HG03103 (cell line): ENCODE results near the gene VWA5B2.

Source experiments
- ATAC-seq: cut with Tn5 transposase; IDR thresholded peaks from one replicate; pipeline ENCODE4 v1.9.1; 2021; ENCODE audit warnings: low read depth; ENCODE audit not compliant: unreplicated experiment

VWA5B2 gene

DNA sequence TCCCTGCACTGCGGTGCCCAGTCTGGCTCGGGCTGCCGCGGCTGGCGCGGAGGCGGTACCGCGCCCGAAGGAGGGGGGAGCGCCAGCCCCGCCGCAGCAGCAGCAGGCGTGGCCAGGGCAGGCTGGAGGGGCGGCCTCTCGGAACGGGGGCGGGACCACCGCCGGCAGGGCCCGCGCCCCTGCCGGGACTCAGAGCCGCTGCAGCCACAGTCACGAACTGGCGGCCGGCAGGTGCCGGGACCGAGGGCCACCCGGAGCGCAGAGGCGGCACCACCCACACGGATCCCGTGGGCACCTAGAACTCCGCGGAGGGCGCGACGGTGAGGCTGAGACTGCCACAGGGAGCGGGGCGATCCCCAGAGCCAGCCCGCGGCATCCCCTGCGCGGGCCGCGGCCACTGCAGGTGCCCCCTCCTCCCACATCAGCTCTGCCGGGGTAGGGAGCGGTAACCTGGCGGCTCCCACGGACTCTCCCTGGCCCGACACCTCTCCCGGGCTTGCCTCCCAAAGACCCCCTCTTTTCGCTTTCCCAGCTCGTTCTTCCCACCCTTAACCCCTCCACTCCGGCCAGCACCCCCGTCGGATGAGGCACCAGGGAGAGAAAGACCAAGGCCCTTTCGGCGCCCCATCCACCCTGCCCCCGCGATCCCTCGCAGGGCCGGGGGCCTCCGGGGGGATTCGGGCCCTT, at the start of gene VWA5B2:
TSS of gene VWA5B2 (plus strand) at position 192 of the 687 bp plus-strand sequence. CDS start 944 bp downstream, outside the sequence.
- peak; percentile 56 for ATAC-seq

DNA sequence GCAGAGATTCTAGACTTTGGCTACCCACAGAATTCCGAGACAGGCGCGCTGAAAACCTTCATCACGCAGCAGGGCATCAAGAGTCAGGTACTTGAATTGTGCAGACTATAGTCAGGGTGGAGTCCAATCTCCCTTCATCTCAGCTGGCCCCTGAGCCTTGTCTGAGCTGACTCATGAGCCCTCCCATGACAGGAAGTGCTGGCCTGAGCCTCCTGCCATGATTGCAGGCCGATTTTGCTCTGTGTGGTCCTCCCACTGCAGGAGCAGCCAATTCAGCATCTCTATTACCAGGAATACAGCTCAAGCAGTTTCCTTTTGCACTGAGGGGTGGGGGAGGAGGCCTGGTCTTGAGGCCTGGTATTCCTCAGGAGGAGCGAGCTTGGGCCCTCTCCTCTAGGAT, 49.2 kb upstream of the VWA5B2 start:
- no peak for ATAC-seq

DNA sequence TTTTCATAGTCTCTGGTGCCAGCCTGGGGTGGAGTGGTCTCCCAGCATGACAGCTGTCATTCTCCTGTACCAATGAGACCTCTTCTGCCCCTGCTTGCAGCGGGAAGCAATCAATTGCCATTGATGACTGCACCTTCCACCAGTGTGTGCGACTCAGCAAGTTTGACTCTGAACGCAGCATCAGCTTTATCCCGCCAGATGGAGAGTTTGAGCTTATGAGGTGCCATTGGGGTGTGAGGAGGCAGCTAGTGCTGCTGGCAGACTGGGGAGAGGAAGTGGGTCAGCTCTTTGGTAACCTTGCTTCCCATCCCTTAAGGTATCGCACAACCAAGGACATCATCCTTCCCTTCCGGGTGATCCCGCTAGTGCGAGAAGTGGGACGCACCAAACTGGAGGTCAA, 47.8 kb upstream of the VWA5B2 start:
- ATAC-seq, result no peak

DNA sequence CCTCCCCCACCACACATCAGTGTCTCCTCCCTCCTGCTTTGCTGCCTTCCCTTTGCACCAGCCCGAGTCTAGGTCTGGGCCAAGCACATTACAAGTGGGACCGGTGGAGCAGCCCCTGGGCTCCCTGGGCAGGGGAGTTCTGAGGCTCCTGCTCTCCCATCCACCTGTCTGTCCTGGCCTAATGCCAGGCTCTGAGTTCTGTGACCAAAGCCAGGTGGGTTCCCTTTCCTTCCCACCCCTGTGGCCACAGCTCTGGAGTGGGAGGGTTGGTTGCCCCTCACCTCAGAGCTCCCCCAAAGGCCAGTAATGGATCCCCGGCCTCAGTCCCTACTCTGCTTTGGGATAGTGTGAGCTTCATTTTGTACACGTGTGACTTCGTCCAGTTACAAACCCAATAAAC, 45.7 kb upstream of the VWA5B2 start:
- ATAC-seq, result no peak

DNA sequence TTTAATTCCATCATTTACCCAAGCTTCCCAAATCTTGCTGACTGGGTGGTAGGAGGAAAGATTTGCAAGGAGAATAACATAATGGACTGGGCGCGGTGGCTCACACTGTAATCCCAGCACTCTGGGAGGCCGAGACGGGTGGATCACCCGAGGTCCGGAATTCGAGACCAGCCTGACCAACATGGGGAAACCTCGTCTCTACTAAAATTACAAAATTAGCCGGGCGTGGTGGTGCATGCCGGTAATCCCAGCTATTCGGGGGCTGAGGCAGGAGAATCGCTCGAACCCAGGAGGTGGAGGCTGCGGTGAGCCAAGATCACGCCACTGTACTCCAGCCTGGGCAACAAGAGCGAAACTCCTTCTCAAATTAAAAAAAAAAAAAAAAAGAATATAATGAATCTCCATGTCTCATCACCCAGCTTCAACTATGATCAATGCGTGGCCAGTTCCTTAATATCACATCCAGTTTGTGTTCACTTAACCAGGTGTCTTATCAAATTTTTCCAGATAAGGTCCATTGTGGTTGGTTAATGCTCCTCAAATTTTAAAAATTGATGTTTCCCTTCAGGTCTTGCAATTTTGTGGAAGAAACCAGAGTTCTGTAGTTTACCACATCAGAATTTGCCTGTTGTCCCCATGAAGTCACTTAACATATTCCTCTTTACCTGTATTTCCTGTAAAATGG, 44.7 kb upstream of the VWA5B2 start:
- no peak for ATAC-seq

DNA sequence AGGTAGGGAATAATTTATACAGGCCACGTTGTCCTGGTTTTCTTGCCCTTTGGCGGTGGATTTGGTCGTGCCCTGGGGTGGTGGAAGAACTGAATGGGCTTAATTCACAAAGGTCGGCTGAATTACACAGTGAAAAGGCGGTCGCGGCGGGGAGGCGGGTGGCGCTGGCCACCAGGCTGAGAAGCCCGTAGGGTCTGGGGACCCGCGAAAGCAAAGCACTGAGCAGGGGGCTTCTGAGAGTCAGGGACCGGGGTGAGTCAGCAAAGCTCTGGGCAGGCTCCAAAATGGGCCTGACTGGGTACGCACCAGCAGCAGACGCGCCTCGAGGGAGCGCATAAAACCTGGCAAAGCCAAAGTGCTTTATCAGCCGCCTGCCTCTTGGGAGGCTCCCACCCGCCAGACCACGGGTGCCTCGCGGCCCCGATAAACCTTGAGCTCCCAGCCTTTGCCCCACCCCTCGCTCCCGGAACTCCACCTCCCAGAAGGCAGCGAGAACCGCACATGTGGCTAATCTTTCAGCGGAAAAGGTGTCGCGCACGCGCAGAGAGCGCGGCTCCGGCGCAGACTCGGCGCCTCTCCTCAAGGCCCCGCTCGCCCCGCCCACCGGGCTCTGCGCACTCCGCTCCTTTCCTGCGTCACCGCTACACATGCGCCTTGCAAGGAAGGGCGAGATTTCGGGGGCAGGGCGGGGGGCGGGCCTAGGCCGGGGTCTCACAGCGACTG, 43.8 kb upstream of the VWA5B2 start:
- ATAC-seq, result peak; percentile 93

DNA sequence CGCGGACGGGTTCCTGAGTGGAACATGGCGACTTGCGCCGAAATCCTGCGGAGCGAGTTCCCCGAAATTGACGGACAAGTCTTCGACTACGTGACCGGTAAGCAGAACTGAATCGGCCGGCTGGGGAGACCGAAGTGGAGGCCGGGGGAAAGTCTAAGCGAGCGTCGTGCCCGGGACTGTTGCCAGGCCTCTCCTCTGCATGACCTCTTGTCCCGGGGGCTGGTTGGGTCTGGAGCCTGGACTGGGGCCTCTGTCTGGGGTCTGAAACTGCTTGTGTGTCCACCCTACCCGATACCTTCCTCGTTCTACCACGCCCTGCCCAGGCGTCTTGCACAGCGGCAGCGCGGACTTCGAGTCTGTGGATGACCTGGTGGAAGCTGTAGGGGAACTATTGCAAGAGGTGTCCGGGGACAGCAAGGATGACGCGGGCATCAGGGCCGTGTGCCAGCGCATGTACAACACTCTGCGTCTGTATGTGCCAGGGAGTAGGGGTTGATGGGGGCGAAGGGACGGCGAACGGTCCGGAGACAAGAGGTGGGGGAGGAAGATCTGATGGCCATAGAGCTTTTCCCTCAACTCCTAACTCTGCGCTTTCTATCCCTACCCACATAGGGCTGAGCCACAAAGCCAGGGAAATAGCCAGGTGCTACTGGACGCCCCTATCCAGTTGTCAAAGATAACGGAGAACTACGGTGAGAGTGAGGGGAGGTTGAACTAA, 43.0 kb upstream of the VWA5B2 start, which contains the start of gene ABCF3:
TSS of gene ABCF3 (plus strand) at position 16 of the 718 bp plus-strand sequence. CDS start at position 25, 9 bp downstream.
- no peak for ATAC-seq

DNA sequence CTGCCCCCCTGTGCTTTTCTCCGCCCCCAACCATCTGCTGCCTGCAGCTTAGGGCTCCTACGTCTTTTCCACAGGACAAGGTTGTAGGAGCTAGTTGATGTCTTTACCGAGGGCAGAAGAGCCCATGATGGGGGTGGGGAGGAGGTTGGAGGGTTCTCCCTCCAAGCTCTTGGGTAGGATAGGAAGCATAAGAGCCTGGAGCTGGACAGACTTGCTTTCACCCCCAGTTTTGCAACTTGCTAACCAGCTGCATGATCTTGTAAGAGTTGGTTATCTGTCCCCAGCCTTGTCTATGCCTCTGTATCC, 42.5 kb upstream of the VWA5B2 start:
- ATAC-seq, result no peak

DNA sequence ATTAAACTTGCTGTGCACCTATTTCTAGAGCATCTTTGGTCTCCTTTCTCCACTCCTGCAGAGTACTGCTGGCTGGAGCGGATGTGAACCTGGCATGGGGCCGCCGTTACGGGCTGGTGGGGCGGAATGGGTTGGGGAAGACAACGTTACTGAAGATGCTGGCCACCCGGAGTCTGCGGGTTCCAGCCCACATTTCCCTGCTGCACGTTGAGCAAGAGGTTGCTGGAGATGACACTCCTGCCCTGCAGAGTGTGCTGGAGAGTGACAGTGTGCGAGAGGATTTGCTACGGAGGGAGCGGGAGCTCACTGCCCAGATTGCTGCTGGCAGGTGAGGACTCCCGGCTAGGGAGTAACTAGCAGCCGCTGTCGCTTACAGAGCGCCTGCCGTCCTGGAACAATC, 41.3 kb upstream of the VWA5B2 start:
- no peak for ATAC-seq

DNA sequence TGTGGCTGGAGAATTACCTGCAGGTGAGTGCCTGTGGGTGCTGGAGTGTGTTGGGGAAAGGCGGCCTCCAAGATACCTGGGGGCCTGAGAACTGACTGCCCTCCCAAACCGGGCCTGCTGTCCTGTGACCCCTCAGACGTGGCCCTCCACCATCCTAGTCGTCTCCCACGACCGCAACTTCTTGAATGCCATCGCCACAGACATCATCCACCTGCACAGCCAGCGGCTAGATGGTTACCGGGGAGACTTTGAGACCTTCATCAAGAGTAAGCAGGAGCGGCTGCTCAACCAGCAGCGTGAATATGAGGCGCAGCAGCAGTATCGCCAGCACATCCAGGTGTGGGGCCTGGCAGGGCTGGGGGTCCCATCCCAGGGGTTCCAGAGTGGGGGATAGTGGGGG, 40.0 kb upstream of the VWA5B2 start:
- ATAC-seq, result no peak

DNA sequence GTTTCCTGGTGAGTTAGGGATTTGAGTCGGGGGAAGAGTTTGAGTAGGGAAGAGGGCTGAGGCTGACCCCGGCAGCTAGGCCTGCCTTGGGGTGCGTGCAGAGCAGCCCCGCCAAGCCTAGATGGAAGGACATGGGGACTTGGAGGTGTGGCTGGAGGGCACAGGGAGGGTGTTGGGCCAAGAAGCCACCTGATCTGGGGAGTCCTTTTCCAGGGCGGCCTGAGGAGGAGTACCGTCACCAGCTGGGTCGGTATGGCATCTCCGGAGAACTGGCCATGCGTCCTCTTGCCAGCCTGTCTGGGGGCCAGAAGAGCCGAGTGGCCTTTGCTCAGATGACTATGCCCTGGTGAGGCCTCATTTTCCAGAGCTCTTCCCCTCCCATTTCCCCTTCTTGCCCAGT, 36.5 kb upstream of the VWA5B2 start:
- ATAC-seq, result no peak

DNA sequence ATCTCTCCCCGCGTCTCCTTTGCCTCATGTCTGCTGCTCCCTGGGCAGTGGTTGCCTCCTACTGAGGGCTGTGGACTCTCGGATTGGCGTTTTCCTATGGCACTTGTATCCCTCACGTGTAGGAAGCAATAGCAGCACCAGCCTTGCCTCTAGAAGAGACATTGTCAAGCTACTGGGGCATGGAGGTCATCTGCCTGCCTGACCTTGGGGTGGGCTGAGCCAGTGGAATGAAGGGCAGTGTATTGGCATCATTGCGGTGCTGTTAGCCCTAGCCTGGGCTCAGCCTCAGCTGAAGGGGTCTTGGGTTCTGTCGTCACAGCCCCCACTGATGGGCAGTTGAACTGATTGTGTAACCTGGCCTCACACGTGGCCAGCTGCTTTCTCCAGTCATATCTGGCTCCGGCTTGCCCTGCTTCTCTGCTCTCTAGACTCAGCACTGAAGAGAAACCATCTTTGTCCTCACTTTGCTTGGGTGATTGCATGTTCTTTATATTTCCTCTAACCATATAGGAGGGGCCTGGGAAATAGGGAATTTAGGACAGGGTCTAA, 35.3 kb upstream of the VWA5B2 start:
- ATAC-seq, result no peak

DNA sequence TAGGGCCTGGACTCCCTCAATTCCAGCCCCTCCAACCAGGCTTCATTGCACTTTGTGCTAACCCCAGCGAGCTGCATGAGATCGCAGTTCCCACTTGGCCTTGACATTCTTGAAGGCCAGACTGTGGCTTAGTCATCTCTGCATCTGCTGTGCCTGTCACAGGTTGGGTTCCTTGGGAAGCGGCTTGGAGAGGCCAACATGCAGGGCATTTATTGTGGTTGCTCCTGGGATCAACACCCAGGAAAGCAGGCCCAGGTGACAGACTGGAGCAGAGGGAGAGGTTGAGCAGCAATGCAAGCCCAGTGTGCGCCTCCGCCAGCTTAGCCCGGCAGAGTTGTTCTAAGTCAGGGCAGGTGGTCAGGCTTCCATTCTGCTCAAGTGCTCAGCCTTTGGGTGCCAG, 32.8 kb upstream of the VWA5B2 start:
- no peak for ATAC-seq

DNA sequence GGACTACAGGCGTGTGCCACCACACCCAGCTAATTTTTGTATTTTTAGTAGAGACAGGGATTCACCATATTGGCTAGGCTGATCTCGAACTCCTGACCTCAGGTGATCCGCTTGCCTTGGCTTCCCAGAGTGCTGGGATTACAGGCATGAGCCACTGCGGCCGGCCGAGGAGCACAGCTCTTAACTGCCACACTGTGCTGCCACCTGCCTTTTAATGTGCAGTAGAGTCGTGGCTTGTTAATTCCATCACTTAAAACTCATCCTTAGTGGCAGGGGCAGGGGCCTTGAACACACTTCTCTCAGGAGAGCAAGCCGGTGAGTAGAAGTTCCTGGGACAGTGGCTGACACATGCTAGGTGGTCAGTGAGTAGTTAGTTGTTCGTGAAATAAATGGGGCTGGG, 30.9 kb upstream of the VWA5B2 start:
- ATAC-seq, result no peak

DNA sequence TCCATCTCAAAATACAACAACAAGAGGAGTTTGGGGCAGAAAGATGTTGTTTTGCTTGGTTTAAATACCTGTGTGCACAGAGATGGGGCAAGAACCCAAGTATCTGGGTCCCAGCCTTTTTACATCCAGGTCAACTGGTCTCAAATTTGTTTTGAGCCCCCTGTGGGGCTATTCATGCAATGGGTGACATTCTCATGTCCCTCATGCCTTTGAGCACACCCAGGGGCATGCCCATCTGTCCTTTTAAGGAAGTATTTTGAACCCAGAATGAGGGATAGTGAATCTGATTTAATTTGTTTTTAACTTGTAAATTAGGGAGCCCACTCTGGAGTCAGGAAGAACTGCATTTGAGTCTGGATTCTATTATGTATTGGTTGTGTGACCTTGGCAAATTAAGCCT, 28.6 kb upstream of the VWA5B2 start:
- ATAC-seq, result no peak

DNA sequence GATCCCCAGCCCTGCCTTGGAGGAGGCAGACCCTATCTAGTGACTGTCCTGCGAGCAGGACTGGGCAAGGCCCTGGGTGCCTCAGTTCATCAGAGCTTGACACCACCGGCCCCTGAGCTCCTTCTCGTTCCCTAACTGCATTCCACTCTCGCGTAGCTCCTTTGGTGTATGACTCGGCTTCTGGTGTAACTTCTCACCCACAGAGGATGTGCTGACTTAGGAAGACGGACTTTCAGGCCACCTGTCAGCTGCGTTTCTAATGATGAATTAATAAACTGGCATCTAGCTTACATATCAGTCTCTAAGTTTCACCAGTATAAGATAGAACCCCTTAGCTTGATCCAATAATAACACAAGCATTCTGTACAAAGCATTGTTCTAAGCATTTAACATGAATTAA, 25.9 kb upstream of the VWA5B2 start:
- no peak for ATAC-seq

DNA sequence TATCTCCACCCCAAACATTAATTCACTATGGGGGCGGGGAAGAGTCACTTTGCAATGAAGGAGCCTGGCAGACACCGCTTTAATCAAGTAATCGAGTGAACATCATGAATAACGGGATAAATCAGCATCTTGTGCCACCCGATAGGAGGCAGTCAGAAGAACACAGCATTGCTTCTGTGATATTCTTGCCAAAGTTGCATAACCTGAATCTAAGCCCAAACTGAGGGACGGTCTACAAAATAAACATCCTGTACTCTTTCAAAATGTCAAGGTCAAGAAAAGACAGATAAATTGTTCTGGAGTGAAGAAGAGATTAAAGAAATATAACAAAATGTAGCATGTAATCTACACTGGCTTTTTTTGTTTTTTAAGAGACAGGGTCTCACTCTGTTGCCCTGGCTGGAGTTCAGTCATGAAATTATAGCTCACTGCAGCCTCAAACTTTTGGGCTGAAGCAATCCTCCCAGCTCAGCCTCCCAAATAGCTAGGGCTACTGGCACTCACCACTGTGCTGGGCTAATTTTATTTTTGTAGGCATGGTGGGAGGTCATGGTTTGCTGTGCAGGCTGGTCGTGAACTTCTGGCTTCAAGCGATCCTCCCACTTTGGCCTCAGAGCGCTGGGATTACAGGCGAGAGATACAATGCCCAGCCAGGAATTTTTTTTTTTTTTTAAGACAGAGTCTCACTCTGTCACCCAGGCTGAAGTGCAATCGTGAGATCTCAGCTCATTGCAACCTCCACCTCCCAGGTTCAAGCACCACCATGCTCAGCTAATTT, 20.1 kb upstream of the VWA5B2 start:
- ATAC-seq, result no peak

DNA sequence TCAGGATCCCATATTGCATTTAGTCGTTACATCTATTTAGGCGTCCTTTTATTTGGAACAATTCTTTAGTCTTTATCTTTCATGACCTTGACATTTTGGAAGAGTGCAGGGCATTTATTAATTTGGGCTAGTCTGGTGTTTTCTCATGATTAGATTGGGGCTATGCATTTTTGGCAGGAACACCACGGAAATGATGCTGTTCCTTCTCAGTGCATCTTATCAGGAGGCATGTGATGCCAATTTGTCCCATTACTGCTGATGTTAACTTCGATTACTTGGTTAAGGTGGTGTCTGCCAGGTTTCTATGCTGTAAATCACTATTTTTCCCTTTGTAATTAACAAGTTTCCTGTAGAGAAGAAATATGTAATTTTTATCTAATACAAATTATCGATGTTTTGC, 18.1 kb upstream of the VWA5B2 start:
- ATAC-seq, result no peak

DNA sequence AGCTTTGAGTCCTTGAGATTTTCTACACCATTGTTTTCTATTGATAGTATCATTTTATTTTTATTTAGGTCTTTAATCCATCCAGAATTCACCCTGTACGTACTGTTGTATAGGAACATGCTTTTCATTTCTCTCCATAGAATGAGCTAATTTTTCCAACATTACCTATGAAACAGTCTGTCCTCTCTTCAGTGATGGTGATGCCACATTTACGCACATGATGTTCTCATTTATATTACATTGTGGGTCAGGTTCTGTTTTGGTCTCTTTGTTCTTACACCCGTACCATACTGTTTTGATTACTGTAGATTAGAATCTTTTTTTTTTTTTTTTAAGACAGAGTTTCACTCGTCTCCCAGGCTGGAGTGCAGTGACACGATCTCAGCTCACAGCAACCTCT, 17.7 kb upstream of the VWA5B2 start:
- ATAC-seq, result no peak

DNA sequence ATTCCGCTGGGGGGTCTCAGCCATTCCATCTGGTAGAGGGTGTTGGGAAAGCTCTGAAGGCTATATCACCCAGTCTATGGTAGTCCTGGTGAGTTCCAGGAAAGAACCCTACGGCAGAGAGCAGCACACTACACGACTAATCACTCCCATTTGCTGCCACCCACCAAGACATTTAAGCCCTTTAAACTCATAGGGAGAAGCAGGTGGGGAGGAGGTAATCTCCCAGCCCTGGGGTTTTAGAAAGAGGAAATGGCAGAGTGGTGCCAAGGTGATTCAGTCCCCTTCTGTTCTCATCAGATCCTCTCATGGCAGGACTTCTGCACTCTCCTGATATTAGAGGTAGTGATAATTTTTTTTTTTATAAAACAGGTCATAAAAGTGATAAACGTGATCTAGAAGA, 10.6 kb upstream of the VWA5B2 start:
- ATAC-seq, result no peak
